NB4 (cell line): Measurements from ENCODE around the gene ZNF2.
A peak's percentile ranks its signal among the peaks of the same experiment; 100 is the strongest.

ENCODE experiments used
- MYC ChIP-seq: IDR thresholded peaks from 2 replicates; pipeline ENCODE4 v1.6.1; 2011; ENCODE audit warnings: low read depth, low read length
- POLR2A ChIP-seq: IDR thresholded peaks from 2 replicates; pipeline ENCODE4 v1.6.1; 2011; ENCODE audit warnings: mild to moderate bottlenecking; ENCODE audit not compliant: insufficient read length; ENCODE audit errors: extremely low read depth
- TF ChIP-seq, protein P1 (sequence below): IDR thresholded peaks from one replicate; pipeline ENCODE4 v1.5.1; 2012; ENCODE audit warnings: low read depth, low read length
- TF ChIP-seq, protein P2 (sequence below): IDR thresholded peaks from 2 replicates; pipeline ENCODE4 v1.6.1; 2011; ENCODE audit warnings: low read depth, low read length

- TF ChIP-seq, protein P1, sequence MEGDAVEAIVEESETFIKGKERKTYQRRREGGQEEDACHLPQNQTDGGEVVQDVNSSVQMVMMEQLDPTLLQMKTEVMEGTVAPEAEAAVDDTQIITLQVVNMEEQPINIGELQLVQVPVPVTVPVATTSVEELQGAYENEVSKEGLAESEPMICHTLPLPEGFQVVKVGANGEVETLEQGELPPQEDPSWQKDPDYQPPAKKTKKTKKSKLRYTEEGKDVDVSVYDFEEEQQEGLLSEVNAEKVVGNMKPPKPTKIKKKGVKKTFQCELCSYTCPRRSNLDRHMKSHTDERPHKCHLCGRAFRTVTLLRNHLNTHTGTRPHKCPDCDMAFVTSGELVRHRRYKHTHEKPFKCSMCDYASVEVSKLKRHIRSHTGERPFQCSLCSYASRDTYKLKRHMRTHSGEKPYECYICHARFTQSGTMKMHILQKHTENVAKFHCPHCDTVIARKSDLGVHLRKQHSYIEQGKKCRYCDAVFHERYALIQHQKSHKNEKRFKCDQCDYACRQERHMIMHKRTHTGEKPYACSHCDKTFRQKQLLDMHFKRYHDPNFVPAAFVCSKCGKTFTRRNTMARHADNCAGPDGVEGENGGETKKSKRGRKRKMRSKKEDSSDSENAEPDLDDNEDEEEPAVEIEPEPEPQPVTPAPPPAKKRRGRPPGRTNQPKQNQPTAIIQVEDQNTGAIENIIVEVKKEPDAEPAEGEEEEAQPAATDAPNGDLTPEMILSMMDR, result no peak
- peak; percentile 80 for TF ChIP-seq POLR2A
- TF ChIP-seq, protein P2, sequence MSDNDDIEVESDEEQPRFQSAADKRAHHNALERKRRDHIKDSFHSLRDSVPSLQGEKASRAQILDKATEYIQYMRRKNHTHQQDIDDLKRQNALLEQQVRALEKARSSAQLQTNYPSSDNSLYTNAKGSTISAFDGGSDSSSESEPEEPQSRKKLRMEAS, result peak; percentile 50
- peak; percentile 30; the same call in 1 of the 2 replicates for TF ChIP-seq MYC
Observed at GRCh38 chr2:95121407-95122196, 44.0 kb upstream of the ZNF2 start, which contains the start of gene MRPS5.
